Suprapubic skin (tissue), 4 donors: ENCODE results near the gene CLDN2. TPM values are rescaled to one million over a fixed set of nuclear protein-coding genes. Genes with fewer than 3 reads are reported as not detected.
"Not testable (repeated sequence)": the region's sequence is repeated elsewhere in the genome, so short reads cannot be mapped to it uniquely, and the experiment has no call there.

Source experiments
- DNase-seq, 2 donors: peaks; one replicate each; pipeline ENCODE4 v3.0.0-alpha.2; 2019; ENCODE audit warnings: low spot score in 2 of 2
- H3K27ac ChIP-seq: fragments of 200-600 bp; sonication (generic); one replicate; pipeline ENCODE4 v1.5.1; 2019
- H3K27me3 ChIP-seq: fragments of 200-600 bp; sonication (generic); one replicate; pipeline ENCODE4 v1.5.1; 2019
- H3K36me3 ChIP-seq: fragments of 200-600 bp; sonication (generic); one replicate; pipeline ENCODE4 v1.5.1; 2019
- H3K4me1 ChIP-seq: fragments of 200-600 bp; sonication (generic); one replicate; pipeline ENCODE4 v1.5.1; 2019
- H3K4me3 ChIP-seq: fragments of 200-600 bp; sonication (generic); one replicate; pipeline ENCODE4 v1.5.1; 2019; ENCODE audit warnings: mild to moderate bottlenecking
- H3K9me3 ChIP-seq: fragments of 200-600 bp; sonication (generic); one replicate; pipeline ENCODE4 v1.5.1; 2019
- EP300 ChIP-seq: sonication (generic); formaldehyde crosslinking; IDR thresholded peaks from one replicate; pipeline ENCODE4 v1.6.1; 2017; ENCODE audit warnings: antibody characterized with exemption
- POLR2A ChIP-seq, 2 donors: fragments of 450-650 bp; IDR thresholded peaks; one replicate each; pipeline ENCODE4 v1.6.1; 2017; ENCODE audit warnings: antibody characterized with exemption in 2 of 2, mild to moderate bottlenecking in 2 of 2, moderate library complexity in 2 of 2
- POLR2AphosphoS5 ChIP-seq, 3 donors: sonication (generic); formaldehyde crosslinking; IDR thresholded peaks; one replicate each; pipeline ENCODE4 v1.6.1; 2017; ENCODE audit warnings: antibody characterized with exemption in 3 of 3
- WGBS: methylation state at CpG from one replicate; pipeline ENCODE4 v1.1.5; 2018; 5-methylcytosine and 5-hydroxymethylcytosine counted together
- total RNA-seq, 4 donors: library from RNA; depleted of rRNA; stranded (reverse); fragments of >200 nt; gene quantifications; one replicate each; pipeline ENCODE4 v1.1.0, GENCODE V29; 2016
- TF ChIP-seq, protein P1 (sequence below), 2 donors: fragments of 200-600 bp in 1 of 2; fragments of 450-650 bp in 1 of 2; sonication (generic) in 1 of 2; IDR thresholded peaks; one replicate each; pipeline ENCODE4 v1.5.1; 2016 to 2019; ENCODE audit warnings: antibody characterized with exemption in 2 of 2, mild to moderate bottlenecking in 1 of 2, moderate library complexity in 1 of 2

The CLDN2 gene, protein sequence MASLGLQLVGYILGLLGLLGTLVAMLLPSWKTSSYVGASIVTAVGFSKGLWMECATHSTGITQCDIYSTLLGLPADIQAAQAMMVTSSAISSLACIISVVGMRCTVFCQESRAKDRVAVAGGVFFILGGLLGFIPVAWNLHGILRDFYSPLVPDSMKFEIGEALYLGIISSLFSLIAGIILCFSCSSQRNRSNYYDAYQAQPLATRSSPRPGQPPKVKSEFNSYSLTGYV
- under 1 TPM in 3 of 4 donors, not detected in 1; 0.17 to 0.53 (median 0.23) TPM for total RNA-seq

GRCh38 chrX:106919932-106920452 lies at the start of gene CLDN2:
Gene CLDN2, plus strand, starts transcription at chrX:106920402. Its CDS starts 7,827 bp downstream, at chrX:106928229.
- 69% methylated on average over 2 of the region's 2 CpGs for WGBS
- Histone ChIP-seq H3K27ac (no peak within 1 kb of the TSS), H3K9me3 (no peaks in the 10 kb centered on the region), H3K4me3 (no peak within 1 kb of the TSS), H3K4me1 (no peaks in the 10 kb centered on the region), H3K27me3 (no peaks in the 10 kb centered on the region), H3K36me3 (no peaks in the 10 kb centered on the region)
- no peak for DNase-seq
- TF ChIP-seq EP300 (no peak), POLR2A (IDR thresholded peaks at IDR 0.05) (no peak), POLR2AphosphoS5 (IDR thresholded peaks at IDR 0.05) (no peak)
- TF ChIP-seq, protein P1, sequence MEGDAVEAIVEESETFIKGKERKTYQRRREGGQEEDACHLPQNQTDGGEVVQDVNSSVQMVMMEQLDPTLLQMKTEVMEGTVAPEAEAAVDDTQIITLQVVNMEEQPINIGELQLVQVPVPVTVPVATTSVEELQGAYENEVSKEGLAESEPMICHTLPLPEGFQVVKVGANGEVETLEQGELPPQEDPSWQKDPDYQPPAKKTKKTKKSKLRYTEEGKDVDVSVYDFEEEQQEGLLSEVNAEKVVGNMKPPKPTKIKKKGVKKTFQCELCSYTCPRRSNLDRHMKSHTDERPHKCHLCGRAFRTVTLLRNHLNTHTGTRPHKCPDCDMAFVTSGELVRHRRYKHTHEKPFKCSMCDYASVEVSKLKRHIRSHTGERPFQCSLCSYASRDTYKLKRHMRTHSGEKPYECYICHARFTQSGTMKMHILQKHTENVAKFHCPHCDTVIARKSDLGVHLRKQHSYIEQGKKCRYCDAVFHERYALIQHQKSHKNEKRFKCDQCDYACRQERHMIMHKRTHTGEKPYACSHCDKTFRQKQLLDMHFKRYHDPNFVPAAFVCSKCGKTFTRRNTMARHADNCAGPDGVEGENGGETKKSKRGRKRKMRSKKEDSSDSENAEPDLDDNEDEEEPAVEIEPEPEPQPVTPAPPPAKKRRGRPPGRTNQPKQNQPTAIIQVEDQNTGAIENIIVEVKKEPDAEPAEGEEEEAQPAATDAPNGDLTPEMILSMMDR (IDR thresholded peaks at IDR 0.05) = no peak

GRCh38 chrX:106872796-106873195 lies 47.4 kb upstream of the CLDN2 start:
- not testable (repeated sequence) for H3K4me1 ChIP-seq

GRCh38 chrX:106874075-106874474 lies 46.1 kb upstream of the CLDN2 start:
- Histone ChIP-seq H3K27ac (no peak overlapping the region), H3K36me3 (no peaks in the 10 kb centered on the region), H3K4me1 (no peaks in the 10 kb centered on the region), H3K27me3 (no peaks in the 10 kb centered on the region), H3K4me3 (no peak overlapping the region), H3K9me3 (no peaks in the 10 kb centered on the region)
- TF ChIP-seq POLR2AphosphoS5 (IDR thresholded peaks at IDR 0.05) (no peak), EP300 (no peak), POLR2A (IDR thresholded peaks at IDR 0.05) (no peak)
- TF ChIP-seq, protein P1 (IDR thresholded peaks at IDR 0.05) = peak; percentile 30 to 47
- DNase-seq = no peak
- 33% methylated on average over 2 of the region's 2 CpGs for WGBS

More at GRCh38 chrX:106872796-106873195, 47.4 kb upstream of the CLDN2 start:
- H3K27me3 ChIP-seq, H3K9me3 ChIP-seq, H3K4me3 ChIP-seq, H3K27ac ChIP-seq, H3K36me3 ChIP-seq, DNase-seq: not testable (repeated sequence)
- WGBS = 94% methylated on average over 2 of the region's 2 CpGs

DNA sequence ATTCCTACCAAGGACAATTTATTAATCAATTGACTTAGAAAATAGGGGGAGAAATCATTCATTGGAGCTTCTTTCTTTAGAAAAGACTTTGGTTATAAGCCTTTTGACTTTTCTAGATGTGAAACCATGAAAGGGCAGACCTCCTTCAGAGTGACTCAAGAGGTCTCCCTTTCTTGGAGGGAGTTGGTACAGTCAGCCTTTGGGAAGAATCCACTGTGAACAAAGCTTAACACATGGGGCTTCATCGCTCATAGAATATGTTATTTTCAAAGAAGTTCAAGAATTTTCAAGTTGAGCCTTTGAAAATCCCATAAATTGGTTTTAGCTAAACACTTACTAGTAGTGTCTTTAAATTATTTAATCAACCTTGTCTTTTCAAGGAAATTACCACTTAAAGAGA lies 45.1 kb upstream of the CLDN2 start:
- H3K4me1 ChIP-seq = no peaks in the 10 kb centered on the region
- no peaks in the 10 kb centered on the region for H3K27me3 ChIP-seq
- WGBS = 64% methylated on average over 1 of the region's 1 CpG
- no peaks in the 10 kb centered on the region for H3K36me3 ChIP-seq
- TF ChIP-seq, protein P1 (IDR thresholded peaks at IDR 0.05) = no peak
- TF ChIP-seq POLR2A (IDR thresholded peaks at IDR 0.05) = no peak
- no peaks in the 10 kb centered on the region for H3K9me3 ChIP-seq
- no peak overlapping the region for H3K27ac ChIP-seq
- DNase-seq = no peak
- H3K4me3 ChIP-seq = no peak overlapping the region

GRCh38 chrX:106889468-106889867 lies 30.7 kb upstream of the CLDN2 start:
- DNase-seq = no peak

More at GRCh38 chrX:106889468-106889867, 30.7 kb upstream of the CLDN2 start:
- Histone ChIP-seq H3K9me3 (no peaks in the 10 kb centered on the region), H3K36me3 (no peaks in the 10 kb centered on the region), H3K4me1 (no peaks in the 10 kb centered on the region), H3K27ac (no peak overlapping the region), H3K4me3 (no peak overlapping the region), H3K27me3 (no peaks in the 10 kb centered on the region)
- TF ChIP-seq EP300 (no peak), POLR2AphosphoS5 (IDR thresholded peaks at IDR 0.05) (no peak), POLR2A (IDR thresholded peaks at IDR 0.05) (no peak)
- TF ChIP-seq, protein P1 (IDR thresholded peaks at IDR 0.05) = no peak
- WGBS = 64% methylated on average over 1 of the region's 1 CpG
